NCI-H1105 treated with DMSO at 0.1 percent for 48 hours (cell line): ENCODE data around the gene SMG1.
"Not testable (repeated sequence)": the region's sequence is repeated elsewhere in the genome, so short reads cannot be mapped to it uniquely, and the experiment has no call there.

Experiments used
- DNase-seq: peaks from one replicate; lab custom pipeline; 2025; lab: John Stamatoyannopoulos, UW

The SMG1 gene

DNA sequence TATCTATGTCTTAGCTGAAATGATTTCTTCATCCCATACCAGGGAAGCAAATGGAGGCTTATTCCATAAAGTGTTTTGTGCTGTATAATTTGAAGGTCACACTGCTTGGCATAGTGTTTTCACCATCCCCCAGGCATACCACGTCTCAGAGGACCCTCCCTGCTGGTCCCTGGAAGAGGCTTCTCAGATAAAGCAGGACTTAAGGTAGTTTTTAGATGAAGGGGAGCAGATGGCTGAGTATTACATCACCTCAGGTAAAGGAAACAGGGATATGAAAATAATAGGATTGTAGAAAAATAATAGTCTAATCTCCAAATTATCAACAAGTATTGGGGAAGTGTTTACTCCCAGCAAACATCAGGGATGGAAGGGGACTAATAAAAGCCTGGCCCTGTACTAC, 7.3 kb upstream of the SMG1 start:
- no peak for DNase-seq

DNA sequence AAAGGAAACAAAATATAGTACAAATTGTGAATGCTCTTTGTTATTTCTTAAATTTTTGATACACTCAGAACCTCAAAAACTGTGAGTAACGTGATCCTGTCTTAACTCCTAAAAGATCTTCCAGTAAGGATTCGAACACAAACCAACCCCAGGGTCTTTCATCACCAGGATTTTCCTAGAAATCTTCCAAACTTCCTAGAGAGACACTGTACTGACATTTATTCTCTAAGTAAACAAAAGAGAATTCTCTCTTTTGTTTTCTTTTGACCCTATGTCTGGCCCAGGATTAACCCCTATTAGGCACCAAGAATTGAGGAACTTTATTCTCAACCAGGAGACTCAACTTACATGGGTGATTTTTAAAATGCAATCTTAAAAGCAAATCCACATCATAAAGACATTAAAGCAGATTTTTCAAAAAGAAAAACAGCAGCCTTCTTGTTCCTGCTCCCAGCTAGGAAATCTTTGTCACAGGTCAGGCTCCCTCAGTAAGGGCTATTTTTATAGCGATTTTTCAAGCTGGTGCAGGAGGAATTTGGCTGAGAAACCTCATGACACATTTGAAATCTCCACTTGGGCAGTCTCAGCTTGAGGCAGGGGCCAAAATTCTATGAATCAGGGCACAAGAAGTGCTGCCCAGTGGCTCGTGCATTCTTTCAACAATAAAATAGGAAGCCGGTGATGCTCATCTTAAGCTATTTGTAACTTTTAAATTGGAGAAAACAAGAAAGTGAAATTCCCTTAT, 6.2 kb upstream of the SMG1 start:
- no peak for DNase-seq

DNA sequence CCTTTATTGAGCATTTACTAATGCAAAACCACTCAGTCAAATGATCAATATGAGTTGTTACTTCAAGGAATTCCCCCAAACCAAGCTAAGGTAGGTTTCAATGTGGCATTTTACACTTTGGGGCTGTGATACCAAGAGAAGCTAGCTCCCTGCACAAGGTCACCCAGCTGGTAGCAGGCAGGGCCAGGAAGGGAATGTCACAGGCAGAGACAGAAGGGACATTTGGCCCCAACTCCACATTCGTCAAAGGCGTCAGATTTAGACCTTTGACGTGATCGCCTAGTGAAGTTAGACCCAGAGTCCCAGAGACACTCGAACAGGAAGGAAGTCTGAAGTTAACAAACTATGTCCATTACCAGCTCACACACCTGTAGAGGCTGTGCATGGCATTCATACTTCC, 5.5 kb upstream of the SMG1 start:
- DNase-seq, result no peak

DNA sequence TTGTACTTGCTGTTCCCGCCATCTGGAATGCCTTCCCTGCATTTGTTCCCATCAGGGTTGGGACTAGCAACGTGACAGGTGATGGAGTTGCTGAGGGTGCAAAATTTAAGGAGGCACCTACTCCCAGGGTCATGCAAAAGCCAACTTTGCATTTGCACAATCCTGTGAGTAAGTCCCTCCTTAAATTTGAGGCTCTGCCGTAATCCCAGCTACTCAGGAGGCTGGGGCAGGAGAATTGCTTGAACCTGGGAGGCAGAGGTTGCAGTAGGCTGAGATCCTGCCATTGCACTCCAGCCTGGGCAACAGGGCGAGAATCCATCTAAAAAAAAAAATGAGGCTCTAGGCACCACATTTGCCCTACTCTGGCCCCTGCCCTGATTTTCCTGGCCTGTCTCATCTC, 3.9 kb upstream of the SMG1 start:
- not testable (repeated sequence) for DNase-seq

DNA sequence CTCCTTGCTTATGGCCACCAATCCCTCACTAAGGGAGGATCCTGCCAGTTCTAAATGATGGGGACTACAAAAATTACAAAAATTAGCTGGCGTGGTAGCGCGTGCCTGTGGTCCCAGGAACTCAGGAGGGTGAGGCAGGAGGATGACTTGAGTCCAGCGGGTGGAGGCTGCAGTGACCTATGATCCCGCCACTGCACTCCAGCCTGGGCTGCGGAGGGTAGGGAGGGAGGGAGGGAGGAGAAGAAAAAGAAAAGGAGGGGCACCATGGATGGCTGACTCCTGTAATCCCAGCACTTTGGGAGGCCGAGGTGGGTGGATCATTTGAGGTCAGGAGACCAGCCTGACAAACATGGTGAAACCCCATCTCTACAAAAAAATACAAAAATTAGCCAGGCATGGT, 1.9 kb upstream of the SMG1 start:
- DNase-seq, result not testable (repeated sequence)

DNA sequence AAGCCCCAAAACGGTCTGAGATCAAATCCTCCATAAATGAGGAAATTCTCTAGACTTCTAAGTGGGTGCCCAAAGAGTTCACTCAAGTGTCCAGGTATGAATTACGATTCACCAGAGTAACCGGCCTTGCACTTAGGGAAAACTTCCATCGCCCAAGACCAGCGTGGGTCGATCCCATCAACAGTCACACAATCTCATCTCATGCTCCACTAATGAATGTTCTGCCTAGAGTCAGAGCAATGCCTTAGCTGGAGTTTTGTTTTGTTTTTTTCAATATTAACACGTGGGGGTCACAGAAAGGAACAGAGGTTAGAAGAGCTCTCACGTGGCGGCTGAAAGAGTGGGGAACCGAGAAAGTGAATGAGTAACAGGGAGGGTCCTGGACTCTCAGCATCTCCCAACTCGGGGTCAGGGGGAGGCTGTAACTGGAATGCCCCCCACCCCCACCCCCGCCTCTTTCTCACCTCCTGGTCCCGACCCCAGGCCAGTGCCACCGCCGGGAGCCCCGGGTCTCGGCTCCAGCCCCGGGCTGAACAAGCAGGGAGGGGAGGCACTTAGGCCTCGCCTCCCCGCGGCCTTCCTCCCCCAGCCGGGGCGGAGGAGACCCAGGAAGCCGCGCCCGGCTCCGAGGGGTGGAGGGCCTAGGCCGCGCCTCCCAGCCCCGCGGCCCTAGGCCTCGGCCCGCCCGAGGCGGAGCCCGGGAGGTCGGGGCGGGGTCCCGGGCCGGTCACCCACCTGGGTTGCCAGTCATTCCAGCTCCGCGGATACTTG, 808 bp downstream of the SMG1 start:
- DNase-seq, result not testable (repeated sequence)

DNA sequence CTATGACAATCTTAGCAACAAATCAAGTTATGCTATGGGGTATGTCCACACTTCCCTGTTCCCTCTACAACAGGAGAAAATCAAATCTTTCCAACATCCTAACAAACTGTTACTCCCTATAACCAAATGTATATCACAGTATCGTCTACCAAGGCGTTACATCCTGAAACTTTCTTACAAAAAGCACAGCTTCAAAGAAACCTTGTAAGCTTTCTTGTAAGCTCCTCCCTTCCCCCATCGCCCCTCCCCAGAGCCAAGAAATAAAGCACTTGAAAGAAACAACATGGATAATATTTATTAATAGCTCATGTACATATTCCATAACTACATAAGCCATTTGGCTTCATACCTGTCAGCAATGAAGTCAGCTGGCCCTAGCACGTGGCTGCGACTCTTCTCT, 2.3 kb downstream of the SMG1 start:
- DNase-seq, result not testable (repeated sequence)

DNA sequence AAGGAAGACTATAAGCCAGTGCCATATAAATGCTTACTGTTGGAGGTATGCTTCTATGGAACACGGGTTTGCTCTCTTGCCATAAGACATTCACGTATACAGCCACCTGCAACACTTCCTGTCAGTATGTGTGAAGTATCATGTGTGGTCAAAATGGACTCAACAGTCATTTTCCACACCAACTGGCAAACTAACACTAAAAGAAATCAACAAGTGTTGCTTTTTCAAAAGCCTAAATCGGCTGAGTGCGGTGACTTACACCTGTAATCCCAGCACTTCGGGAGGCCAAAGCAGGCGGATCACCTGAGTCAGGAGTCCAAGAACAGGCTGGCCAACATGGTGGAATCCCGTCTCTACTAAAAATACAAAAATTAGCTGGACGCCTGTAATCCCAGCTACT, 3.1 kb downstream of the SMG1 start:
- not testable (repeated sequence) for DNase-seq

DNA sequence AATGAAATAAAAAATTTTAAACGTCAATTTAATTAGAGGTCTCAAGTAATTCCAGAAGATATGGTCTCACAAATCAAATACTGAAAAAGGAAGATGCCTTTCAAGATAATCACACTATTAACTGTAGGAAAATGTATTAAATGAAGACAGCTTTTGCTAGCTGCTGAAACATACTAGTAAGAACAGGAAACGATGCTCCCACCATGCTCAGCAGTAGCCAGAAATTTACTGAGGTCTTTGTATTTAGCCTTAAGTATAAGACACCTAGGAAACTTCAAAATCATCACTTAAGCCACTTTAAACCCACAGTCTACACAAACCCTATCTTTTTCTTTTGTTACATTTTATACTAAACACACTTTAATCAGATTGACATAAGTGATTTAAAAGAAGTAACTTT, 16.6 kb downstream of the SMG1 start:
- DNase-seq, result not testable (repeated sequence)

DNA sequence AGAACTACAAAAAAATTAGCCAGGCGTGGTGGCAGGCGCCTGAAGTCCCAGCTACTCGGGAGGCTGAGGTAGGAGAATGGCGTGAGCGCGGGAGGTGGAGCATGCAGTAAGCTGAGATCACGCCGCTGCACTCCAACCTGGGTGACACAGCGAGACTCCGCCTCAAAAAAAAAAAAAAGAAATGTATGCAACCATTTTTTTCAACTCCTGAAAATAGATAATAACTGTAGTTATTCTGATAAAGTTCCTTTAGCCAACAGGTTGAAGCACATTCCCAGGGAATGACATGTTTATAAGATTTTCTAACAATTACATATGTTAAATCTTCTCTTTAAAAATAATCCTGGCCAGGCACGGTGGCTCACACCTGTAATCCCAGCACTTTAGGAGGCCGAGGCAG, 17.5 kb downstream of the SMG1 start:
- not testable (repeated sequence) for DNase-seq

DNA sequence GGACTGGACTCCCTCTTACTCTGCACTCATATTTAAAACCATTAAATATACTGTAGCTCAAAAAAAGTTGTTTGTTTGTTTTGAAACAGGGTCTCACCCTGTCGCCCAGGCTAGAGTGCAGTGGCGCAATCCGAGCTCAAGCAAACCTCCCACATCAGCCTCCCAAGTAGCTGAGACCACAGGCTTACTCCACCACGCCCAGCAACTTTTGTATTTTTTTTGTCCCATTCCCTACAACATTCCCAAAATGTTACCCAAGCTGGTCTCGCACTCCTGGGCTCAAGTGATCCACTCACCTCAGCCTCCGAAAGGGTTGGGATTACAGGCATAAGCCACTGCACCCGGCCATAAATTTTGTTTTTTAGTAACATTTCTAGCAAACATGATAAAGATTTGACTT, 23.4 kb downstream of the SMG1 start:
- DNase-seq, result not testable (repeated sequence)

DNA sequence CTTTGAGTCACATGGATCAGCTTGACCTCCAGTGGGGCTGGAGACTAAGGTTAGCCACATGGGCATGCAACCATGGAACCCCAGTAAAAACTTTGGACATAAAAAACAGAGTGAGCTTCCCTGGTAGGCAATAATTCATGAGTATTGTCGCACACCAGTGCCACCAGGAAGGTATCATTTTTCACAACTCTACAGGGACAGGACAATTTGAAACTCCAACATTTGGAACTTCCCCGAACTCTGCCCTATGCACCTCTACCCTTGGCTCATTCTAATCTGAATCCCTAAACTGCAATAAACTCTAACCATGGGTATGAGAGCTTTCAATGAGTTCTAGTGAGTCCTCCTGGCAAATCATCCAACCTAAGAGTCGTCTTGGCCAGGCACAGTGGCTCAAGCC, 24.2 kb downstream of the SMG1 start:
- not testable (repeated sequence) for DNase-seq

DNA sequence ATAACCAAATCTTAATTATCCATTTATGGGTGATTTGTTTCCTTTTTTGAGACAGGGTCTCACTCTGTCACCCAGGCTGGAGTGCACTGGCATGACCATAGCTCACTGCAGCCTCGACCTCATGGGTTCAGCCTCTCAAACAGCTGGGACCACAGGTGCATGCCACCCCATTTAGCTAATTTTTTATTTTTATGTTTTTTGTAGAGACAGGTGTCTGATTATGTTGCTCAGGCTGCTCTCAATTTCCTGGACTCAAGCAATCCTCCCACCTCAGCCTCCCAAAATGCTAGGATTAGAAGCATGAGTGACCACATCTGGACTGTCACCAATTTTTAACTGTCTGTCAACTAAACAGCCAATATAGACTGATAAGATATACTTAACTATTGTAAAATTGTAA, 25.0 kb downstream of the SMG1 start:
- not testable (repeated sequence) for DNase-seq

DNA sequence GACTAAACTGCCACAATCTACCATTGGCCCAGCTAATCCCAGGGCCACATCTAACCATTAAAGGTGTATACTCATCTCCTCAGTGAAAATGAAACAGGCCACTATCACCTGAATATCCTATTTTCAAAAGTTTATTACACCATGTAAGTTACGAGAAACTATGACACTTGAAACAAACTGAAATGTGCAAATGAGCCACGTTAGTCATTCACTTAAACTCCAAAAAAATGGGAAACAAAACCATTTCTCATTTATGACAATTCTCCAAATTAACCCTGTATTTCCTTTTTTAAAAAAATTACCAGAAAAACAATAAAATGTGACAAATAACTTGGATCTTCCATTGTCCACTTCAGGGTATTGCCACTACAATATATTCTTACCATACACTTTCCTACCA, 41.8 kb downstream of the SMG1 start:
- DNase-seq, result not testable (repeated sequence)

DNA sequence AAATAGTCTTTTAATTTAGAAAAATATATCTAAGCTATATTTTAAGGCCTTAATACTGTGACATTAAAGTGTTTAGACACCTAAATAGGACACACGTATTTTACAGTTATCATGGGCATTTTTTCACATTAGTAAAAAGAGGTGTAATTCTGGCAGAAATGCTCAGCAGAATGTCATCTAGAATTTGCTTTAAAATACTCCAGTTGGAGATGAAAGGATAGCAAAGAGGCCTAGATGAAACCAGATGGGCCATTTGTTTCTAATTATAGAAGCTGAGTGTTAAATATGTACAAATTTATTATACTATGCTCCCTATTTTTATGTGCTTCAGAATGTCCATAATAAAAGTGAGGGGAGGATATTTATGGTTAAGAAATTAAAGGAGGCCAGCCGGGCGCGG, 48.5 kb downstream of the SMG1 start:
- not testable (repeated sequence) for DNase-seq

DNA sequence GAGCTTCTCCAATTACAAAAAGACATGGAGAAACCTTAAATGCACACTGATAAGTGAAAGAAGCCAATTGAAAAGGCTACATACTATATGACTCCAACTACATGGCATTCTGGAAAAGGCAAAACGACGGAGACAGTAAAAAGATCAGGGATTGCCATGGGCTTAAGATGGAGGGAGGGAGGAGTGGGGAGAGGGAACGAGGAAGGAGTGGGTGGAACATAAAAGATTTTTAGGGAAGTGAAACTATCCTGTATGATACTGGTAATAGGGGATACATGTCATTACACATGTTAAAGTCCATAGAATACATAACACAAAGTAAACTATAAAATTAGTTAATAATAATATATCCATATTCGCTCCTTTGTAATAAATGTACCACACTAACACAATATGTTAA, 48.9 kb downstream of the SMG1 start:
- DNase-seq, result not testable (repeated sequence)

DNA sequence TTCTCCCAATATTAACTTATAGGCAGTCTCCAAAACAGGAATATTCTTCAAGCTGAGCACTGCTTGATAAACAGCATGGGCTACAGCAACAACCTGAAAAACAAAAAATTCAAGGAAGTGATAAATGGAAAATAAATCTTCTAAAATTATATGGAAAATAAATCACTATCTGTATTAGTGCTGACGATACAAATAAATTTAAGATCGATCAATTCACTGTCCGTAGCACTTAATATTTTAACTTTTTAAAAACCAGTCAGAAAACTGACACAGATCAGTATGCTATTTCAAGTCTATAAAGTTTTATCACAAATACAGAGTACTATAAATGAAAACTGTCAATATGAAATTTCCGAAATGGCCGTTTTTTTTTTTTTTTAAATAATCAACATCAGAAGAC, 49.9 kb downstream of the SMG1 start:
- not testable (repeated sequence) for DNase-seq

DNA sequence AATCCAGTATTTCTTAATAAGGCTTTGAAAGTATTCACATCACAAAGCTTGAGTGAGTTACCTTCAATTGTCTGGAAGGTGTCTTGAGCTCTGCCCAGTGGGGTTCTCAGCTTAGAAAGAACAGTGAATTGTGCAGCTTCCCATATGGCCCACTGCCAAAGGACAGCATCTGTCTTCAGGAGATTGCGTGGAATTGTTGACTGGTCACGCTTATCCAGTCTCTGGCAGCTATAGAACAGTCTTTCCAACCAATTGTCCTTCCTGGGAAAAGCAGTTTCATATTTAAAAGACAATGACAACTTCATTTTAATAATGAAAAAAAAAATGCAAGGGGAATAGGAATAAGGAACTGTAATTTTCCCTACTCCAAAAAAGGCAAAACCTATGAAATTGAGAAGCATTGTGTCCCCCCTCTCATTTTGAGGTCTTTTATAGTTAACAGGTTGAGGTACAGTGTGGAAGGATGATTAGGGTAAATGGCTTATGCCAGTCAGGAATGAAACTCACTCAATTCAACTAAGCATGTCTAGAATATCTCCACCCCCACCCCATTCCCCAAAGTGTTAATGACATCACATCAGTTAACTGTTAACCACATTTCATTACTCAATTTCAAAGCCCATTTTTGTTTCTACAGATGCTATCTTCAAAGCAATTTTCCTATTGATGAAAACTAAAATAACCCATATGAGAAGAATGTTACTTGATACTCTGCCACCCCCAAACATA, 57.0 kb downstream of the SMG1 start:
- not testable (repeated sequence) for DNase-seq

DNA sequence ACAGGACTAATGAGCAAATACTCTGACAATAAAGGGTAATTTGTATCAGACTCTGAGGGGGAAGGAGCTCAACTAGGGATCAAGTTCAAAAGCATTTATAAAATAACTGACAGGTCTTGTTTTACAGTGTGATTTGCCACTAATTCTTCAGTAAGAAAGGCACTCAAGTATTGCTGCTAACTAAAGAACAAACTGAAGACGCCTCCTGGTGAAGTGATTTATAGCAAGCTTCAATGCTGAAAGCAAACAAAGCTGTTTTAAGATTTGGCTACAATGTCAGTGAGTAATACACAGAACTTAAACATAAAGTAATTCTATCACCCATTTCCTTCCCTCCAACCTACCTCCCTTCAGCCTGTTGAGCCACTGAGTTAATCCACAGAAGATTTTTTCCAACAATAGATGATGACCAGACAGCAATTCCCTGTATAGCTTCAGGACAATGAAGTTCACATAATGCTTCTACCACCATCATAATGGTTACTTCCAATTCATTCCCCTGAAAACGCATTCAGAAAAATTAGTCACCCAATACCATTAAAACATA, 59.9 kb downstream of the SMG1 start:
- DNase-seq, result not testable (repeated sequence)

DNA sequence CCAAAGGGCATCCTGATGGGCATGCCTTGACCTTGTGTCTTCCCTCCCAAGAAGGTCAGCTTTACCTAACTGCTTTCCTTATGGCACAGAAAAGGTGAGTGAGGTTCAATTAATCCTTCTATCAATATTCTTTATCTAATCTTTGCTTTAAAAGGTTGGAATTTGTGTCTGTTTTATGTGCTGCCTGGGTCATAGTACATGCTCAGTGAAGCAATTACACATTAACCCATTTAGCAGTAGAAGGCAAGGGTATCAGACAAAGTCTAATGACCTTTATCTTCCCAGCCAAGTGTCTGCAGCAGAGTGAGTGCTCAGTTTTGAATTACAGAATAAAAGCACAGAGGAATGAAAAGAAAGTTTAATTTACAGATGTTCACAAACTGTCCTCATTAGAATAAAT, 63.3 kb downstream of the SMG1 start:
- DNase-seq, result not testable (repeated sequence)

DNA sequence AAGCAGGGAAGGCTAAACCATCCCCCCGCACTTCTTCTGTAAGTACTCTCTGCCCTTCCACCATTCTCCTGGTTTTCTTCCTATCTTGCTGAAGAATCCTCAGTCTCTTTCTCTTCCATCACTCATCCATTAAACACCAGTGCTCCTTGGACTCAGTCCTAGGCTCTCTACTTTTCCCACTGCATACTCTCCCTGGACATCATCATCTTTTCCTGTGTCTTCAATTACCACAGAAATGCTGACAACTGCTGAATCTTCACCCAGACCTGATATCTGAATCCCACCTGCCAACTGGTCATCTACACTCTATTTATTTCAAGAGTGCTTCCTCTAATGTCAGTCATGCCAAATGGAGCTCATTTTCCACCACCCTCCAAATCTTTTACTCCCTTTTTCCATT, 71.0 kb downstream of the SMG1 start:
- DNase-seq, result no peak

DNA sequence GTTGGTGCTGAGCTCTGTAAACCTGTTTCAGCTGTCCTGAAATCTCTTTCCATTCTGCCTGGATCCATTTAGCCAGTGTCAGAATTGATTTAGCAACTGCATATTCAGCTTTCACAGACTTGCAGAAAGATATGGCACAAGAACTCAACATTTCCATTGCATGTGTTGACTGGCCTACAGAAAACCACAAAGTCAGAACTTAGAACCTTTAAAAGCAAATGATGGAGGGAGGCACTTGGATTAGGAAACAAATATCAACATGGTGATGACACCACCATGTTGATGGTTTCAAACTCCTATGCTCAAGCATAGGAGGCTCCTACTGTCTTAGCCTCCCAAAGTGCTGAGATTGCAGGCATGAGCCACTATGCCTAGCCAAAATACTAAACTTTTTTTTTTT, 72.5 kb downstream of the SMG1 start:
- no peak for DNase-seq

DNA sequence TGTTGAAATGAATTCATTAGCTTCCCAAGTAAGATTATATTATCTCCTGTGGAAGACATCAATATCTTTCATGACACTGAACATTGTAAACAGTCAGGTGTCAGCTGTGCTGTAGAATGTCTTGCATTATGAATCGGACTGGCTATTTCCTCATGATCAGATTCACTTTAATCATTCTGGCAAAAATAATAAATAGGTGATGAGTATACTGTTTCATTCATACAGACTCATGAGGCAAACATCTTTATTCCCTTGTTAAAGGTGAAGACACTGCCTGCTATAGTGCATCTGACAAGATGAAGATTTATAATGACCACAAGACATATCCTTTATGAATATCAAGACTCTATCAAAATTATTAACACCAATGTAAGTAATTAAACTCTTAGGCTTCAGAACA, 73.6 kb downstream of the SMG1 start:
- no peak for DNase-seq
